NCI-H1417 (cell line): ENCODE measurements around the gene SPAG8.
A peak's percentile ranks its signal among the peaks of the same experiment; 100 is the strongest.

Experiments used
- DNase-seq, 3 experiments: peaks; one replicate each; lab custom pipeline; 2025; lab: John Stamatoyannopoulos, UW

SPAG8 gene

GRCh38 chr9:35808433-35808832, 3.6 kb downstream of the SPAG8 start:
- DNase-seq, result no peak

GRCh38 chr9:35806101-35806500, 6.0 kb downstream of the SPAG8 start:
- DNase-seq, result no peak

GRCh38 chr9:35801328-35802128, 10.5 kb downstream of the SPAG8 start:
- no peak for DNase-seq

GRCh38 chr9:35800530-35800929, 11.5 kb downstream of the SPAG8 start:
- no peak for DNase-seq

- no peak for DNase-seq
Observed at GRCh38 chr9:35798658-35799374, 13.2 kb downstream of the SPAG8 start.

GRCh38 chr9:35797311-35798109, 14.6 kb downstream of the SPAG8 start:
- DNase-seq, result no peak

- DNase-seq, result no peak
Observed at GRCh38 chr9:35795695-35796094, 16.4 kb downstream of the SPAG8 start.

GRCh38 chr9:35793461-35793860, 18.6 kb downstream of the SPAG8 start:
- no peak for DNase-seq

- no peak for DNase-seq
Observed at GRCh38 chr9:35792826-35793225, 19.2 kb downstream of the SPAG8 start.

GRCh38 chr9:35792024-35792813, 19.8 kb downstream of the SPAG8 start:
- DNase-seq, result no peak

GRCh38 chr9:35791297-35791921, 20.7 kb downstream of the SPAG8 start, which contains the start of gene NPR2:
Gene NPR2, plus strand, starts transcription at chr9:35791591. Its CDS starts 818 bp downstream, at chr9:35792409.
- no peak for DNase-seq

GRCh38 chr9:35790385-35791296, 21.4 kb downstream of the SPAG8 start:
- DNase-seq, result peak; percentile 53 to 74 (median 56)

GRCh38 chr9:35790025-35790384, 22.1 kb downstream of the SPAG8 start:
- DNase-seq, result no peak

GRCh38 chr9:35789541-35789940, 22.5 kb downstream of the SPAG8 start:
- DNase-seq, result no peak

GRCh38 chr9:35783418-35783817, 28.6 kb downstream of the SPAG8 start:
- DNase-seq, result no peak

- DNase-seq, result no peak
Observed at GRCh38 chr9:35781066-35781465, 31.0 kb downstream of the SPAG8 start.

GRCh38 chr9:35778496-35778895, 33.6 kb downstream of the SPAG8 start:
- no peak for DNase-seq

- DNase-seq, result peak; percentile 27 to 70 (median 65)
Observed at GRCh38 chr9:35776018-35776417, 36.0 kb downstream of the SPAG8 start.

GRCh38 chr9:35774907-35775635, 37.0 kb downstream of the SPAG8 start:
- DNase-seq, result peak in 2 of 3 experiments; percentile 5 to 33
